Aortic smooth muscle cell (primary cell): Measurements from ENCODE around the gene CENPB. TPM values are rescaled to one million over a fixed set of nuclear protein-coding genes. Genes with fewer than 3 reads are reported as not detected.

ENCODE experiments used
- total RNA-seq: library from RNA; depleted of rRNA; stranded (reverse); fragments of >200 nt; gene quantifications from 2 replicates; pipeline ENCODE4 v1.2.3, GENCODE V29; 2014

The CENPB gene
- 116 and 144 TPM in 2 replicates for total RNA-seq

GRCh38 chr20:3786665-3787323 is at the start of gene CENPB:
CENPB (minus strand) TSS chr20:3786740; CDS start chr20:3786483, 257 bp downstream.

GRCh38 chr20:3820048-3820900 is 33.7 kb upstream of the CENPB start, which contains the start of gene AP5S1:
AP5S1 (plus strand) TSS chr20:3820547; CDS start chr20:3822118, 1,571 bp downstream.

GRCh38 chr20:3795511-3796468 is 9.2 kb upstream of the CENPB start, which contains the start of gene CDC25B:
CDC25B (plus strand) TSS chr20:3796310; CDS start chr20:3796532, 222 bp downstream.

GRCh38 chr20:3781153-3781910 is 5.2 kb downstream of the CENPB start, which contains the start of gene SPEF1:
SPEF1 (minus strand) TSS chr20:3781448; CDS start chr20:3781287, 161 bp downstream.

GRCh38 chr20:3767427-3768341 is 18.9 kb downstream of the CENPB start, which contains the start of gene ADISSP:
ADISSP (minus strand) TSS chr20:3767753; CDS start chr20:3760100, 7,653 bp downstream.

Other genes starting within 250 kb of the CENPB start
- not detected in 2 replicates for gene GFRA4, start 123.3 kb downstream of the CENPB start, total RNA-seq
- gene ADAM33, start 104.7 kb downstream of the CENPB start, total RNA-seq: 21.0 and 29.2 TPM in 2 replicates
- not detected in 2 replicates for gene SIGLEC1, start 74.1 kb downstream of the CENPB start, total RNA-seq
- gene HSPA12B, start 54.1 kb downstream of the CENPB start, total RNA-seq: 0.31 and 0.53 TPM in 2 replicates
- 16.2 and 17.3 TPM in 2 replicates for gene ADISSP, start 19.0 kb downstream of the CENPB start, total RNA-seq
- gene SPEF1, start 5.3 kb downstream of the CENPB start, total RNA-seq: 0.12 and 0.13 TPM in 2 replicates
- 32.1 and 42.0 TPM in 2 replicates for gene CDC25B, start 9.6 kb upstream of the CENPB start, total RNA-seq
- gene AP5S1, start 33.8 kb upstream of the CENPB start, total RNA-seq: 16.4 and 19.3 TPM in 2 replicates
- gene MAVS, start 60.1 kb upstream of the CENPB start, total RNA-seq: 13.6 and 14.9 TPM in 2 replicates
- gene PANK2, start 102.6 kb upstream of the CENPB start, total RNA-seq: 50.5 and 52.6 TPM in 2 replicates
- 10.3 and 22.1 TPM in 2 replicates for gene RNF24, start 228.8 kb upstream of the CENPB start, total RNA-seq